IMR-90 (cell line): ENCODE measurements around the gene VEPH1. TPM values are rescaled to one million over a fixed set of nuclear protein-coding genes. Genes with fewer than 3 reads are reported as not detected.

Experiments
- ATAC-seq: fragments of 200-7000 bp; cut with Tn5 transposase; 2 replicates; pipeline ENCODE4 v1.9.1; 2020; ENCODE audit warnings: low read depth, mild to moderate bottlenecking, moderate library complexity
- BruUV-seq: library from RNA; stranded (reverse); fragments of 400-500 nt; replicated peaks from 2 replicates; lab custom pipeline; 2021; lab: Mats Ljungman, UMichigan
- CTCF ChIA-PET: fragments of 300-600 bp; formaldehyde crosslinking; extraction: SDS; loops from one replicate; lab custom pipeline; 2021; ENCODE audit warnings: antibody characterized with exemption; lab: Yijun Ruan, JAX
- POLR2A ChIA-PET: fragments of 300-600 bp; sonication (Branson Sonifier 250); formaldehyde crosslinking; loops from one replicate; lab custom pipeline; 2022; ENCODE audit warnings: antibody characterized with exemption; ENCODE audit not compliant: unreplicated experiment; lab: Charles Lee
- DNase-seq: peaks from one replicate; pipeline ENCODE4 v3.0.0; 2013
- H2AFZ ChIP-seq: replicated peaks from 2 replicates; pipeline ENCODE3; 2013; ENCODE audit warnings: low read length, mild to moderate bottlenecking; ENCODE audit not compliant: poor library complexity
- H2AK5ac ChIP-seq: 2 replicates; pipeline ENCODE4 v1.6.1; 2013; ENCODE audit warnings: low read depth, low read length, inconsistent platforms
- H2AK9ac ChIP-seq: replicated peaks from 2 replicates; pipeline ENCODE3; 2013; ENCODE audit warnings: mild to moderate bottlenecking, low read depth, low read length, moderate library complexity; ENCODE audit not compliant: poor library complexity
- H2BK120ac ChIP-seq: 2 replicates; pipeline ENCODE4 v1.6.1; 2013; ENCODE audit warnings: low read depth, low read length, inconsistent platforms
- H2BK15ac ChIP-seq: 3 replicates; pipeline ENCODE4 v1.6.1; 2013; ENCODE audit warnings: low read depth, low read length, inconsistent platforms
- H2BK20ac ChIP-seq: 2 replicates; pipeline ENCODE4 v1.6.1; 2013; ENCODE audit warnings: low read depth, mild to moderate bottlenecking, inconsistent platforms, low read length, moderate library complexity
- H2BK5ac ChIP-seq: 2 replicates; pipeline ENCODE4 v1.6.1; 2013; ENCODE audit warnings: mild to moderate bottlenecking, low read depth, low read length, inconsistent platforms; ENCODE audit not compliant: poor library complexity, severe bottlenecking
- H3K14ac ChIP-seq: replicated peaks from 2 replicates; pipeline ENCODE4 v1.6.1; 2013; ENCODE audit warnings: low read depth, low read length, inconsistent platforms
- H3K18ac ChIP-seq: 2 replicates; pipeline ENCODE4 v1.6.1; 2013; ENCODE audit warnings: low read depth, low read length, control low read depth
- H3K23ac ChIP-seq: 2 replicates; pipeline ENCODE4 v1.6.1; 2013; ENCODE audit warnings: low read depth, low read length, inconsistent platforms
- H3K27ac ChIP-seq: 2 replicates; pipeline ENCODE4 v1.5.1; 2013; ENCODE audit warnings: mild to moderate bottlenecking, control low read depth, low read length; ENCODE audit not compliant: insufficient read depth
- H3K27me3 ChIP-seq: 2 replicates; pipeline ENCODE4 v1.6.1; 2013; ENCODE audit warnings: low read length; ENCODE audit not compliant: control insufficient read depth, insufficient read depth
- H3K36me3 ChIP-seq: 2 replicates; pipeline ENCODE4 v1.6.1; 2013; ENCODE audit warnings: low read length, mixed read lengths; ENCODE audit not compliant: control insufficient read depth, insufficient read depth
- H3K4ac ChIP-seq: 2 replicates; pipeline ENCODE4 v1.6.1; 2013; ENCODE audit warnings: low read depth, low read length, inconsistent platforms
- H3K4me1 ChIP-seq: 2 replicates; pipeline ENCODE4 v1.6.1; 2013; ENCODE audit warnings: low read length, mixed read lengths; ENCODE audit not compliant: control insufficient read depth, insufficient read depth
- H3K4me2 ChIP-seq: 2 replicates; pipeline ENCODE4 v1.6.1; 2013; ENCODE audit warnings: low read depth, mild to moderate bottlenecking, control low read depth, low read length, moderate library complexity
- H3K4me3 ChIP-seq: 2 replicates; pipeline ENCODE4 v1.5.1; 2013; ENCODE audit warnings: low read depth, mild to moderate bottlenecking, control low read depth, low read length, moderate library complexity; ENCODE audit not compliant: insufficient read depth
- H3K56ac ChIP-seq: 2 replicates; pipeline ENCODE4 v1.6.1; 2013; ENCODE audit warnings: low read length, inconsistent platforms; ENCODE audit not compliant: insufficient read depth; ENCODE audit errors: extremely low read depth
- H3K79me1 ChIP-seq, 2 experiments: 2 replicates each; pipeline ENCODE4 v1.6.1; 2013; ENCODE audit warnings: low read length in 2 of 2, inconsistent platforms in 1 of 2, low read depth in 1 of 2
- H3K9ac ChIP-seq: 2 replicates; pipeline ENCODE4 v1.6.1; 2013; ENCODE audit warnings: low read depth, low read length, control low read depth
- H3K9me1 ChIP-seq: 2 replicates; pipeline ENCODE4 v1.6.1; 2013; ENCODE audit warnings: low read length, inconsistent platforms; ENCODE audit not compliant: insufficient read depth
- H3K9me3 ChIP-seq: 2 replicates; pipeline ENCODE4 v1.6.1; 2013; ENCODE audit warnings: low read length; ENCODE audit not compliant: control insufficient read depth, insufficient read depth
- H4K20me1 ChIP-seq: 2 replicates; pipeline ENCODE4 v1.6.1; 2013; ENCODE audit warnings: low read length, inconsistent platforms; ENCODE audit not compliant: insufficient read depth
- H4K5ac ChIP-seq: 2 replicates; pipeline ENCODE4 v1.6.1; 2013; ENCODE audit warnings: mild to moderate bottlenecking, low read depth, low read length, control low read depth
- H4K8ac ChIP-seq, 2 experiments: 2 replicates each; pipeline ENCODE4 v1.6.1; 2013; ENCODE audit warnings: low read depth in 2 of 2, low read length in 2 of 2, control low read depth in 1 of 2, inconsistent platforms in 1 of 2
- H4K91ac ChIP-seq: 2 replicates; pipeline ENCODE4 v1.6.1; 2013; ENCODE audit warnings: low read depth, low read length, inconsistent platforms; ENCODE audit not compliant: insufficient read depth
- BHLHE40 ChIP-seq: fragments of 150-350 bp; IDR thresholded peaks from 2 replicates; pipeline ENCODE4 v1.6.1; 2016; ENCODE audit warnings: mild to moderate bottlenecking, low read depth, low read length
- CEBPB ChIP-seq: IDR thresholded peaks from 2 replicates; pipeline ENCODE4 v1.6.1; 2012; ENCODE audit warnings: low read depth, low read length, improper control_type of control experiment
- CHD1 ChIP-seq: IDR thresholded peaks from 2 replicates; pipeline ENCODE4 v1.6.1; 2012; ENCODE audit warnings: low read depth, low read length, improper control_type of control experiment
- ELK1 ChIP-seq: fragments of 150-350 bp; IDR thresholded peaks from 2 replicates; pipeline ENCODE4 v1.6.1; 2016; ENCODE audit warnings: low read depth, mild to moderate bottlenecking, low read length, moderate library complexity, borderline replicate concordance
- MAFK ChIP-seq: IDR thresholded peaks from 2 replicates; pipeline ENCODE4 v1.6.1; 2012; ENCODE audit warnings: low read depth, low read length, improper control_type of control experiment
- MAZ ChIP-seq: IDR thresholded peaks from 2 replicates; pipeline ENCODE4 v1.6.1; 2012; ENCODE audit warnings: low read depth, mild to moderate bottlenecking, low read length, improper control_type of control experiment, moderate library complexity, borderline replicate concordance
- MXI1 ChIP-seq: IDR thresholded peaks from 2 replicates; pipeline ENCODE4 v1.6.1; 2012; ENCODE audit warnings: low read depth, mild to moderate bottlenecking, low read length, moderate library complexity, borderline replicate concordance
- NFE2L2 ChIP-seq: fragments of 150-350 bp; IDR thresholded peaks from 2 replicates; pipeline ENCODE4 v1.6.1; 2016; ENCODE audit warnings: low read depth, mild to moderate bottlenecking, low read length
- POLR2A ChIP-seq: IDR thresholded peaks from 2 replicates; pipeline ENCODE4 v1.6.1; 2012; ENCODE audit warnings: mild to moderate bottlenecking, low read depth, low read length
- RAD21 ChIP-seq: IDR thresholded peaks from 2 replicates; pipeline ENCODE4 v1.6.1; 2012; ENCODE audit warnings: low read length, improper control_type of control experiment
- WGBS, 2 experiments: methylation state at CpG; one replicate each; pipeline versions ENCODE4 v1.1.5 to v1.1.7; 2013; ENCODE audit warnings: missing lambda C conversion rate in 2 of 2; ENCODE audit not compliant: insufficient read length in 1 of 2; ENCODE audit errors: extremely low coverage in 2 of 2; 5-methylcytosine and 5-hydroxymethylcytosine counted together
- dilution Hi-C: fragments of 300-500 bp; cut with HindIII; formaldehyde crosslinking; loops from one replicate; pipeline ENCODE4 v1.14.3; 2018; ENCODE audit warnings: low sequenced_read_pairs; ENCODE audit not compliant: unreplicated experiment
- in situ Hi-C: fragments of 300-500 bp; cut with MboI; formaldehyde crosslinking; loops from 3 replicates; pipeline ENCODE4 v1.14.3; 2019; ENCODE audit warnings: low sequenced_read_pairs, inconsistent platforms, mixed read lengths
- intact Hi-C: fragments of 100-400 bp; cut with micrococcal nuclease; formaldehyde crosslinking; loops from 2 replicates; pipeline ENCODE4 v1.10.0; 2022
- polyA plus RNA-seq, 3 experiments: library from polyadenylated mRNA; depleted of rRNA; stranded (reverse); fragments of >200 nt; gene quantifications; 2 replicates each; pipeline ENCODE4 v1.2.3, GENCODE V29; 2012; ENCODE audit warnings: low replicate concordance in 1 of 3
- total RNA-seq: library from RNA; depleted of rRNA; stranded (reverse); fragments of >200 nt; gene quantifications from 2 replicates; pipeline ENCODE4 v1.2.3, GENCODE V29; 2012
- TF ChIP-seq, protein P1 (sequence below): fragments of 150-350 bp; IDR thresholded peaks from 2 replicates; pipeline ENCODE4 v1.6.1; 2017; ENCODE audit warnings: mild to moderate bottlenecking, antibody characterized with exemption, low read length, low read depth

The VEPH1 gene
- total and polyA plus RNA-seq, 2 of the 4 experiments (the other 2 are of a cell fraction), result 30.5 to 130 TPM

- no peak overlapping the region for H3K18ac ChIP-seq
- no peaks in the 10 kb centered on the region for H3K9me3 ChIP-seq
- BruUV-seq, result no TSS peak
- no peak overlapping the region for H3K56ac ChIP-seq
- H3K27ac ChIP-seq, result no peak overlapping the region
- no peak overlapping the region for H3K4me2 ChIP-seq
- H2BK5ac ChIP-seq, result no peak overlapping the region
- no peak overlapping the region for H2AK5ac ChIP-seq
- ChIA-PET POLR2A (no interaction called here), CTCF (no interaction called here)
- intact Hi-C loops, result loop anchor here (10.0 kb wide), 1 partner anchor 141 kb away; no protein-coding TSS in a partner anchor
- peaks cover 2% of the 10 kb centered on the region; the same call in 1 of the 2 replicates for H3K4me1 ChIP-seq
- H3K23ac ChIP-seq, result no peak overlapping the region
- H3K4ac ChIP-seq, result peak overlapping the region; percentile 33
- H4K5ac ChIP-seq, result no peak overlapping the region
- no CpG with 5 or more reads among the region's 1 CpG for WGBS, 2 experiments
- H4K91ac ChIP-seq, result no peak overlapping the region
- dilution Hi-C loops, result no loop called here
- TF ChIP-seq CHD1 (no peak), NFE2L2 (no peak), CEBPB (no peak), BHLHE40 (no peak), ELK1 (no peak), MXI1 (no peak), MAFK (no peak), RAD21 (no peak), POLR2A (no peak), MAZ (no peak)
- TF ChIP-seq, protein P1, sequence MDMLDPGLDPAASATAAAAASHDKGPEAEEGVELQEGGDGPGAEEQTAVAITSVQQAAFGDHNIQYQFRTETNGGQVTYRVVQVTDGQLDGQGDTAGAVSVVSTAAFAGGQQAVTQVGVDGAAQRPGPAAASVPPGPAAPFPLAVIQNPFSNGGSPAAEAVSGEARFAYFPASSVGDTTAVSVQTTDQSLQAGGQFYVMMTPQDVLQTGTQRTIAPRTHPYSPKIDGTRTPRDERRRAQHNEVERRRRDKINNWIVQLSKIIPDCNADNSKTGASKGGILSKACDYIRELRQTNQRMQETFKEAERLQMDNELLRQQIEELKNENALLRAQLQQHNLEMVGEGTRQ, result no peak
- no peak overlapping the region for H3K4me3 ChIP-seq
- H2AFZ ChIP-seq, result no peak overlapping the region
- no peaks in the 10 kb centered on the region for H3K27me3 ChIP-seq
- no peak overlapping the region for H4K8ac ChIP-seq
- no peak overlapping the region; the same call in 2 of the 3 replicates for H2BK15ac ChIP-seq
- no peaks in the 10 kb centered on the region for H3K36me3 ChIP-seq
- no peak overlapping the region for H2BK20ac ChIP-seq
- in situ Hi-C loops, result no loop called here
- no peak overlapping the region for H3K9ac ChIP-seq
- H2BK120ac ChIP-seq, result peak overlapping the region; percentile 64; the same call in 1 of the 2 replicates
- H2AK9ac ChIP-seq, result no peak overlapping the region
- H4K20me1 ChIP-seq, result no peaks in the 10 kb centered on the region
- peaks cover 6% of the 10 kb centered on the region; the same call in 1 of the 2 replicates for H3K9me1 ChIP-seq
- DNase-seq, result no peak
- 0 out of 4 replicates have a peak, but pooled peaks cover 0 to 2% of the 10 kb centered on the region in 2 experiments for H3K79me1 ChIP-seq
- no peak for ATAC-seq
- no peak overlapping the region; the same call in 1 of the 2 replicates for H3K14ac ChIP-seq
Observed at GRCh38 chr3:157354254-157354653, 149.0 kb downstream of the VEPH1 start.
